Fibroblast of villous mesenchyme (primary cell): ENCODE data around the gene TAS1R1. TPM values are rescaled to one million over a fixed set of nuclear protein-coding genes. Genes with fewer than 3 reads are reported as not detected.

Experiments used
- DNase-seq: peaks from one replicate; pipeline ENCODE4 v3.0.0-alpha.2; 2010; ENCODE audit warnings: low read depth
- H3K4me3 ChIP-seq: 2 replicates; pipeline ENCODE4 v1.5.1; 2011; ENCODE audit warnings: low read depth, mild to moderate bottlenecking, low read length
- CTCF ChIP-seq: IDR thresholded peaks from 2 replicates; pipeline ENCODE4 v1.5.1; 2012; ENCODE audit warnings: low read depth, mild to moderate bottlenecking, low read length; ENCODE audit not compliant: insufficient read depth
- total RNA-seq: library from RNA; depleted of rRNA; stranded (reverse); fragments of >200 nt; gene quantifications from 2 replicates; pipeline ENCODE4 v1.2.3, GENCODE V29; 2012

The TAS1R1 gene
- total RNA-seq, 1 donor, result not detected

DNA sequence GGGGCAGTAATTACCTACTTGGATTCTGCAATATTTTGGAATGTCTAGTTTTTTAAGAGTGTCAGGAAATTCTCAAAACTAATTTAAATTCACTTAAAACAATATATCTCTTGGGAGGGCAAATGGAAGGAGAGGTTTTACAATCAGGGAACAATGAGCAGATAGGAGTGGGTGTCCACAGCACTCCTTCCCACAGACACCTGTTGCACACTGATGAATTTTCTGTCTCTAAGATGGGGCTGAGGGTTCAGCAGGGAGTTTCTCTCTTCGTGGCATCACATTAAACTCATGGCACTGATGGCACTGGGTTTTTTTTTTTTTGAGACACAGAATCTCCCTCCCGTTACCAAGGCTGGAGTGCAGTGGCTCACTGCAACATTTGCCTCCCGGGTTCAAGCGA, 63.9 kb downstream of the TAS1R1 start:
- no peak for TF ChIP-seq CTCF
- no peak for DNase-seq
- no peak overlapping the region for H3K4me3 ChIP-seq

DNA sequence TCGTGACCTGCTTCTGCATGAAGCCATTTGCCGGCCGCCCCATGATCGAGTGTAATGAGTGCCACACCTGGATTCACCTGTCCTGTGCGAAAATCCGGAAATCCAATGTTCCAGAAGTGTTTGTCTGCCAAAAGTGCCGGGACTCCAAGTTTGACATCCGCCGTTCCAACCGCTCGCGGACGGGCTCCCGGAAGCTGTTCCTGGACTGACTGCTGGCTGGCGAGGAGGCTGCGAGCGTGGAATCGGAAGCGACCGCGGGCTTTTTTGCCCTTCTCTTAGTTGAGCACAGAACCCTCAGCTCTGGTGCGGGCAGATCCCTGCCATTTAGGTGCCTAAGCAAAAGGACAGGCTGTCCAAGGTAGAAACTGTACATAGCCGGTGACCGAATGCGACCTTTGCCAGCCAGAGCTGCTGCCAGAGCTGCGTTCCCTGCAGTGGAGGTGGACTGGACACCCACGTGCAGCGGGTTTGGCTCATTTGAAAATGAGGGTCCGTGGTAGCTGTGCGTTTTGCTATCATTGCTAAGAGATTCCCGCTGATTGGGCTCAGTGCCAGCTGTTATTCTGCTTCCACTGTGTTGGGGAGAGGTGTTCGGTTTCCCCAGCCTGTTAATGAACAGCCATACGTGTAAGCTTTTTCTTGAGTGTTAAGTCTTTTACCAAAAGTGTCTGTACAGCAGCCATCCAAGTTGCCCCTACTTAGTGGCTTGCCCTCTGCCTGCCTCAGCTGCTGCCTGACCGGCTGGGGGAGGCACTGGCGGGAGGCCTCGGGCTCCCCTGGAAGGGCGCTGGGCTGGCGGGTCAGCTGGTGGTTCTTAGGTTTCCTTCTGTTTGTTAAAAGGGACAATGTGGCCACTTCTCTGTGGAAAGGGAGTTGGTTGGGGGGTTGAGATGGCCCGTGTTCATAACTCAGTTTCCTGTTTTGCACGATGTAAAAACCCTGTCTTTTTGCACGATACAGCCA, 66.6 kb downstream of the TAS1R1 start:
- DNase-seq, result no peak
- no peak for TF ChIP-seq CTCF
- H3K4me3 ChIP-seq, result no peak overlapping the region

- TF ChIP-seq CTCF, result no peak
- no peak for DNase-seq
Observed at GRCh38 chr1:6622396-6623152, 67.5 kb downstream of the TAS1R1 start.

DNA sequence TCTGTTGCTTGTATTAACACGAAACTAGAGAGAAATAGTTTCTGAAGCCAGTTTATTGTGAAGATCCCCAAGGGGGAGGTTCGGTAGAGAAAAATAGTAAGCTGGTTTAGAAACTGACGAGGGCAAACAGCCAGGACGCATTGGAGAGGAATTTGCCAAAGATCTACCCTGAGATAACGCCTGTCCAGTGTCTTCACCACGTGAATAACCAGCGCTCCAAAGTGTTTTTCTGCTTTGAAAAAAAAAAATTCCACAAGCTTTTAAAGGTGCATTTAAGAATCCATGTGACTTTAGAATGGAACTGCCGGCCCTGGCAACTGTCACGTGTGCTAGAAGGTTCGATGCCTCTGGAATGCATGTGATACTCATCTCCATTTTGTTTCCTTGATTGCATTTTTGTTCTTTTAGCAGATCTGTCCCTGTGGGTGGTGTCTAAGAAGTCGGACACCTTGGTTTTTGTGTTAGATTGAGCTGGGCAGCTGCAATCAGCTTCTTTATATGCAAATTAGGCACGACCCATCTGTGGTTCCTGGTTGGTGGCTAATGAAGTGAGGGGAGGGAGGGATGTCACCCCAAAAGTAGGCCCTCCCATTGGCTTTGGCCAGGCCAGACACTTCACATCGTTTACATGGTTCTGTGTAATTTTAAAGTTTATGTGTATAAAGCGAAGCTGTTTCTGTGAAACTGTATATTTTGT, 68.3 kb downstream of the TAS1R1 start:
- peak; percentile 83 for DNase-seq
- no peak overlapping the region for H3K4me3 ChIP-seq
- no peak for TF ChIP-seq CTCF

More at GRCh38 chr1:6622396-6623152, 67.5 kb downstream of the TAS1R1 start:
- no peak overlapping the region for H3K4me3 ChIP-seq

GRCh38 chr1:6624710-6625583, 69.8 kb downstream of the TAS1R1 start, which contains the start of gene THAP3:
Gene THAP3, plus strand, starts transcription at chr1:6624868. Its CDS starts 351 bp downstream, at chr1:6625219.
- H3K4me3 ChIP-seq, result peak within 1 kb of the TSS; percentile 77
- no peak for TF ChIP-seq CTCF
- peak; percentile 92 for DNase-seq

- peak overlapping the region; percentile 77 for H3K4me3 ChIP-seq
- DNase-seq, result peak; percentile 40
- TF ChIP-seq CTCF, result no peak
Observed at GRCh38 chr1:6625584-6626149, 70.6 kb downstream of the TAS1R1 start.
